ENCODE results near the gene CTIF. TPM values are rescaled to one million over a fixed set of nuclear protein-coding genes. Genes with fewer than 3 reads are reported as not detected.

CTIF gene
- total and polyA plus RNA-seq, 11 donors = 21.2 to 93.0 (median 68.0) TPM

DNA sequence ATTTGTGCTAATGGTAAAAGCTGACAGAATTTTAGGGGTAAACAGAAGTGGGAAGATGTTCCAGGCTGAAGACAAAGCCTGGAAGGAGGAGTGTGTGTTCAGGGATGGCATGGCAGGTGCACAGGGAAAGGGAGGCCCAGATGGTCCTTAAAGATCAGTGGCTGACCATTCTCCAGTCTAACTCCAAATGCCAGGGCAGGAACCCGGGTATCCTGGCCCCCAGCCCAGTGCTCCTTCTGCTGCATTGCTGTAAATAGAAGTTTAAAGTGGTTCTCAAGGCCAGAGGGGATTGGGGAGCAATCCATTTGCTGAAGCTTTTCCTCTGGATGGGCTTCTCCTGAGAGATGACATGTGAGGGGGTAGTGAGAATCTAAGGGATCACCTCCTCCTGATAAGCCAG lies 158.6 kb downstream of the CTIF start:
- Histone ChIP-seq H3K4me3 (no peak overlapping the region), H3K36me3 (peaks cover 0 to 5% (median 0%) of the 10 kb centered on the region in 9 donors), H3K27me3 (no peaks in the 10 kb centered on the region), H3K27ac (no peak overlapping the region), H3K9me3 (peaks cover 0 to 3% (median 0%) of the 10 kb centered on the region in 12 donors), H3K4me1 (peaks cover 0 to 42% (median 16%) of the 10 kb centered on the region in 12 donors)
- DNase-seq = no peak
- WGBS, 4 donors = 20 to 46% (median 43%) methylated on average over 1 of the region's 1 CpG
- intact Hi-C loops (cut with DNase I) = loop anchor here in 1 of 10 donors (10.0 kb wide), 1 partner anchor 467 kb away; no protein-coding TSS in a partner anchor
- TF ChIP-seq, protein P1, sequence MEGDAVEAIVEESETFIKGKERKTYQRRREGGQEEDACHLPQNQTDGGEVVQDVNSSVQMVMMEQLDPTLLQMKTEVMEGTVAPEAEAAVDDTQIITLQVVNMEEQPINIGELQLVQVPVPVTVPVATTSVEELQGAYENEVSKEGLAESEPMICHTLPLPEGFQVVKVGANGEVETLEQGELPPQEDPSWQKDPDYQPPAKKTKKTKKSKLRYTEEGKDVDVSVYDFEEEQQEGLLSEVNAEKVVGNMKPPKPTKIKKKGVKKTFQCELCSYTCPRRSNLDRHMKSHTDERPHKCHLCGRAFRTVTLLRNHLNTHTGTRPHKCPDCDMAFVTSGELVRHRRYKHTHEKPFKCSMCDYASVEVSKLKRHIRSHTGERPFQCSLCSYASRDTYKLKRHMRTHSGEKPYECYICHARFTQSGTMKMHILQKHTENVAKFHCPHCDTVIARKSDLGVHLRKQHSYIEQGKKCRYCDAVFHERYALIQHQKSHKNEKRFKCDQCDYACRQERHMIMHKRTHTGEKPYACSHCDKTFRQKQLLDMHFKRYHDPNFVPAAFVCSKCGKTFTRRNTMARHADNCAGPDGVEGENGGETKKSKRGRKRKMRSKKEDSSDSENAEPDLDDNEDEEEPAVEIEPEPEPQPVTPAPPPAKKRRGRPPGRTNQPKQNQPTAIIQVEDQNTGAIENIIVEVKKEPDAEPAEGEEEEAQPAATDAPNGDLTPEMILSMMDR (IDR thresholded peaks at IDR 0.05) = no peak
- TF ChIP-seq POLR2A (IDR thresholded peaks at IDR 0.05) = no peak
- ATAC-seq = no peak

- H3K4me1 ChIP-seq = peaks cover 0 to 42% (median 13%) of the 10 kb centered on the region in 12 donors
- H3K27me3 ChIP-seq = no peaks in the 10 kb centered on the region
- H3K9me3 ChIP-seq = peaks cover 0 to 3% (median 0%) of the 10 kb centered on the region in 12 donors
- 86 to 91% (median 87%) methylated on average over 3 to 5 of the region's 5 CpGs for WGBS, 4 donors
- intact Hi-C loops (cut with DNase I) = loop anchor here in 1 of 10 donors (10.0 kb wide), 1 partner anchor 466 kb away; no protein-coding TSS in a partner anchor
- H3K27ac ChIP-seq = no peak overlapping the region
- peaks cover 0 to 5% (median 0%) of the 10 kb centered on the region in 9 donors for H3K36me3 ChIP-seq
- TF ChIP-seq, protein P1 (IDR thresholded peaks at IDR 0.05) = no peak
- H3K4me3 ChIP-seq = no peak overlapping the region
- no peak for ATAC-seq
- DNase-seq = peak in 2 of 5 donors; percentile 6 to 44
Observed at GRCh38 chr18:48698707-48699106, 159.9 kb downstream of the CTIF start.

GRCh38 chr18:48699761-48700160 lies 160.9 kb downstream of the CTIF start:
- Histone ChIP-seq H3K27me3 (no peaks in the 10 kb centered on the region), H3K4me1 (peaks cover 0 to 34% (median 9%) of the 10 kb centered on the region in 12 donors), H3K36me3 (peaks cover 0 to 5% (median 0%) of the 10 kb centered on the region in 9 donors), H3K27ac (no peak overlapping the region), H3K4me3 (no peak overlapping the region), H3K9me3 (peaks cover 0 to 3% (median 0%) of the 10 kb centered on the region in 12 donors)
- DNase-seq = peak in 2 of 5 donors; percentile 4 to 26
- TF ChIP-seq, protein P1 (IDR thresholded peaks at IDR 0.05) = no peak
- no peak for TF ChIP-seq POLR2A (IDR thresholded peaks at IDR 0.05)
- WGBS, 4 donors = 56 to 65% (median 60%) methylated on average over 7 of the region's 7 CpGs
- ATAC-seq = no peak
- intact Hi-C loops (cut with DNase I) = loop anchor here in 1 of 10 donors (10.0 kb wide), 1 partner anchor 465 kb away; no protein-coding TSS in a partner anchor

DNA sequence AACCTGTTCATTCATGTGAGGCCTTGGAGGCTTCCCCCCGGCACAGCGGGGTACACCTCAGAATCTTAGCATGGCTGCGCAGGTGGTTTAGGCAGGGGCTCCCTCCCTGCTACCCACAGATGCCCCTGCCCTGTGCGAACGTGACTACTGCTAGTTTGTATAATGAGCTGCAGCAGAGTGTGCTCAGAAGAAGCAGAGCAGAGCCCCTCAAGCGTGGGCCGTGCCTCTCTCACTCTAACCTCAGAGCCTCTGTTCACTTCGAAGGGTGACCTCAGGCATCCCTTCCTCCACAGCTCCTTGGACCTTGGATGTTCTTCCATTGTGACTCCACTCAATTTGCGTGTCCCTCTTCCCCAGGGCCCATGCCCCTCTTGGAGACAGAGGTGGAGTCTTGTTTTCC lies 161.6 kb downstream of the CTIF start:
- WGBS, 4 donors = 95 to 97% (median 97%) methylated on average over 7 to 9 of the region's 9 CpGs
- peak in 2 of 5 donors; percentile 14 to 33 for DNase-seq
- no peak overlapping the region for H3K27ac ChIP-seq
- peaks cover 0 to 5% (median 0%) of the 10 kb centered on the region in 9 donors for H3K36me3 ChIP-seq
- no peaks in the 10 kb centered on the region for H3K27me3 ChIP-seq
- peaks cover 0 to 3% (median 0%) of the 10 kb centered on the region in 12 donors for H3K9me3 ChIP-seq
- no peak for ATAC-seq
- no peak overlapping the region for H3K4me3 ChIP-seq
- intact Hi-C loops (cut with DNase I) = no loop called here
- TF ChIP-seq, protein P1 (IDR thresholded peaks at IDR 0.05) = no peak
- no peak for TF ChIP-seq POLR2A (IDR thresholded peaks at IDR 0.05)
- peaks cover 0 to 28% (median 7%) of the 10 kb centered on the region in 12 donors for H3K4me1 ChIP-seq

Measured in heart left ventricle (tissue), 16 donors.